Stimulated activated CD4-positive, alpha-beta T cell treated with anti-CD3 and anti-CD28 coated beads, Interleukin-15, amount 100 ng/mL, for 48 hours (primary cell): ENCODE measurements around the gene KLK13.
A peak's percentile ranks its signal among the peaks of the same experiment; 100 is the strongest.

Experiments
- DNase-seq, 2 donors: peaks; one replicate each; pipeline ENCODE4 v3.0.0-alpha.2; 2020; ENCODE audit warnings: low read depth in 2 of 2

KLK13 gene, protein sequence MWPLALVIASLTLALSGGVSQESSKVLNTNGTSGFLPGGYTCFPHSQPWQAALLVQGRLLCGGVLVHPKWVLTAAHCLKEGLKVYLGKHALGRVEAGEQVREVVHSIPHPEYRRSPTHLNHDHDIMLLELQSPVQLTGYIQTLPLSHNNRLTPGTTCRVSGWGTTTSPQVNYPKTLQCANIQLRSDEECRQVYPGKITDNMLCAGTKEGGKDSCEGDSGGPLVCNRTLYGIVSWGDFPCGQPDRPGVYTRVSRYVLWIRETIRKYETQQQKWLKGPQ

DNA sequence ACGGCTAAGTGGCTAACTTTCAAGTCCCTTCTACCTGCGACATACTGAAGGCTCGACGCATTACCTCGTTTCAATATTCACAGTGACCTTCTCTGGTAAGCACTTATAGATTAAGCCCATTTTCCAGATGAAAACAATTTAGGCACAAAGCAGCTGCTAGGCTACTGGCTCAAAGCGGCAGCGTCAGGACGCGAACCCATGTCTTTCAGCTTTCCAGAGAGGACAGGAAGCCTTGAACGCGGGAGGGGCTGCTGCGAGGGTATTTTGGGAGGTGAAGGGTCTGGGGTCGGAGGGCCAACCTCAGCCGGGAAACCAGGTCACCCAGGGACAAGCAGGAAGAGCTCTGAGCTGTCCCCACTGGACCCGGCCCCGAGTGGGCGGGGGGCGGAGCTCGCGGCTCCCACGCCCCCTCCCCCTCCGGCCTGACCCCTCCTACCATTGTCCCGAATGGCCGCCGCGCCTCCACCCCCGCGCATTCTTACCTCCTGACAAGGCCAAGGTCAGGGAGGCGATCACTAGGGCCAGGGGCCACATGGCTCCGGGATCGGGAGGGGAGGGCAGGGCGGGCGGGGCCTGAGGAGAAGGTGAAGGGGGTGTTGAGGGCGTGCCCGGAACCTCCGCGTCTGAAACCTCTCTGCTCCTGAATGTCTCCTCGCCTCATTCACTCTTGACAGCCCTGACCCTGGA lies at the start of gene KLK13:
Gene KLK13 (minus strand): TSS at position 559 of the 687 bp plus-strand sequence. CDS start 25 bp downstream, at position 534.
- no peak for DNase-seq

DNA sequence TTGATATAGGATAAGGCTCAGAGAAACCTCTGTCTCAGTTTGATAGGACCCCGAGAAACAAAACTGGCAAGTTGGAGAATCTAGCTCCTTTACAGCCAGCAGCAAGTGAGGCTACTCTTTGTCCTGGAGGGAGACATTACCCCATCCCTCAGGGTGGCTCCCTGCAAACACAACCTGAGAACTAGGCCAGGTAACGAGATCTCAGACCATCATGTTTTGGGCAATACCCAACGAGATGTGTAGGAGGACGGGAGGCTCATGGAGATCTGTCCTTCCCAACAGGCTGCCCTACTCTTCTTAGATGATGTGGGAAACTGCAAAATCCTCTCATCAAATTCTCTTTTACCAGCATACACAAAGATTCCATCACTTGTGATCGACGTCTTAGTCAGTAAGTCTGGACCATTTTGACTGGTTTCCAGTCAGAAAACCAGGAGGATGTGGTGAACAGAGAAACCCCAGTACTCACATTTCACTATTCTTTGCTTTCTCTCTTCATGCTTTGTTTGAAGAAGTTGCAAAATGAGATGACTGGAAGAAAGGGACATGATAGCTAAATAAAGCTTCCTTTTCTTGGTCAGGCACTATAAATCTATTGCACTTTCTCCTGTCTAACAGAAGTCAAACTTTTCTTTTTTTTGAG lies 49.3 kb upstream of the KLK13 start:
- no peak for DNase-seq

DNA sequence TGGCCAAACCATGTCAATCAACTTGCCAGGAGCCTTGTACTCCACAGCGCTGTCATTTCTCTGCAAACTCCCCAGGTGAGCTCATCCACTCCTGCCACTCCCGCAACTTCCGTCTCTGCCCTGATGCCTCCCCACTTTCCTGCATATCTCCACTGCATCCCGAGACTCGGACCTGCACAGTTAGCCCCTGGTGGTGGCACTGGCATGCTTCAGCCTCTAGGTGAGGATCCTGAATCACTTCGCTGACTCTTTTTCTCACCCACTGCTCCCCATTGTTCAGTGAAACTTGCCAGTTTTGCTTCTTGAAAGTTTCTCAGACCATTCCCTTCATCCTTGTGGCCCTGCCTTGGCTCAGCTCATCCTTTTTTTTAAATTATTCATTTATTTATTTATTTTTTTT lies 46.7 kb upstream of the KLK13 start:
- no peak for DNase-seq

DNA sequence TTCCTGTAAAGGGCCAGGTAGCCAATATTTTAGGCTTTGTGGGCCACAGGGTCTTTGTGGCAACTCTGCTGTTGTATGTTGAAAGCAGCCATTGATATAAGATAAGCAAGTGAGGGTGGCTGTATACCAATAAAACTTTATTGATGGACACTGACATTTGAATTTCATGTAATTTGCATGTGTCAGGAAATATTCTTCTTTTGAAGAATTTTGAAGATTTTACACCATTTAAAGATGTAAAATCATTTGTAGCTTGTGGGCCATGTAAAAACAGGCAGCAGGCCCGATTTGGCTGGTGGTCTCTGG lies 45.7 kb upstream of the KLK13 start:
- no peak for DNase-seq

DNA sequence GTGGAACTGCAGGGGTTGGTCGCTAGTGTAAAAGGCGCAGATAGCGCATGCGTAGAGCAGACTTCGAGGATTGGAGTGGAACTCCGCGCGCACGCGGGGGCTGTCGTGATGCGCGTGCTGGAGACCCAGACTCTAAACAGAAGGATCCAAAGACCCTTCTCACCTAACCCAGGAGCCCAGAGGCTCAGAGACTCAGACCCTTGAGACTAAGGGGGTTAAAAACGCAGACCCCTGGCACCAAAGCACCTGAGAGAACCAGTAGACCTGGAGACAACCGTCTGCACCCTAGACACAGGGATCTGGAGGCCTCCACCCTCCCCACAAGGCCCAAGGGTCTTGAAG lies 43.9 kb upstream of the KLK13 start:
- no peak for DNase-seq

DNA sequence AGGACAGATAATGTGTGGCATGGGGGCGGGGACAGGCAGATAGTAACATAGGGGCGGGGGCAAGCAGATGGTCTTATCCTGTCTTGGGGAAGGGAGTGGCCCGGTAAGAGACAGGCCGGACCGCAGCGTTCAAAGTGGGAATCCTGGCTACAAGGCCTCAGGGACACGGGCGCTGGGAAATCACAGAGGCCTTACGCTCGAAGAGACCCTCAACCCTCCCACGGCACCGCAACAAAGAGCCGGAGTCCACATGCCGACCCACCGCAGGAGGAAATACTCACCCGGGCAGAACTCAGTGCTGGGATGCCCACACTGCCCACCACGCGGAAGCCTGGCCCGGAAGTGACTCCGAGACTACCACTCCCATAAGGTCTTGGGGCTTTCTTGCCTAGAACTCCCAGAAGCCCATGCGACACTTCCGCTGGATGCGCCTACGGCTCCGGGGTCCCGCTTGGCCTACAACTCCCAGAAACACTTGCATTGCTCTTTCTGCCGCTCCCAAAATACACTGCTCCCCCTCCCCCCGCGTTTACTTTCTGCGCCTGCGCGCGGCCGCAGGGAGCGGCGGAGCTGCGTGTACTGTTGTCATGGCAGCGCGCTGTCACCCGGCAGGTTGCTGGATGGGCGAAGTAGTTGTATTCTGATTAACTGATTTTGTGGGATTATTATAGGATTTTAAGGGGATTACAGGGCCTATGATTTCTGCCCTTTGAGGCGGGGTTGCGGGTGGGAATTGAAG lies 43.3 kb upstream of the KLK13 start, which contains the start of gene CTU1:
Gene CTU1 (minus strand): TSS at position 344 of the 739 bp plus-strand sequence. CDS start 3,840 bp downstream, outside the sequence.
- DNase-seq: peak; percentile 98

DNA sequence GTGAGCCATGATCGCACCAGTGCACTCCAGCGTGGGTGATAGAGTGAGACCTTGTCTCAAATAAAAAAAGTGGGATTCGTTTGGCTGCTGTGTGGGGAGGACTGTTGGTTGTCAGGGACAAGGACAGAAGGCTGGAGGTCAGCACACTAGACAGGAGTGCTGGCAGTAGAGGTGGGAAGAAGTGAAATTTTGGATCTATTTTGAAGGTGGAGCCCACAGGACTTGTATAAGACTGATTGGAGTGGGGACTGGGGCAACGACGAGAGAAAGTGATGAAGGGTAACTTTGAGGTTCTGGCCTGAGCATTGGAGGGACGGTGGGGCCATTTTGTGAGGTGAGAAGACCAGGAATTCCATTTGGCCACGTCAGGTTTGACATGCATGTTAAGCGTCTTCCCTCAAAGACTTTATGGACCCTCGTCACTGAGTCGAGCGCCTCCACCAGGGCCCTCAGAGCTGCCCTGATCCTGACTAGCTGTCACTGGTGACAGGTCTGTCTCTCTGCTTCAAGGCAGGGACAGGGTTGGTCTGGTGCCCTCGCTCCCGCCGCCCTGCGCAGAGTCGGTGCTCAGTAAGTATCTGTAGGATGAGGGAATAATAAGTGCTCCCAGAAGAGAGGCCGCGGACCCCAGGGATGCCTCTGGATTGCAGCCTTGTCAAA lies 42.6 kb upstream of the KLK13 start:
- DNase-seq: no peak

DNA sequence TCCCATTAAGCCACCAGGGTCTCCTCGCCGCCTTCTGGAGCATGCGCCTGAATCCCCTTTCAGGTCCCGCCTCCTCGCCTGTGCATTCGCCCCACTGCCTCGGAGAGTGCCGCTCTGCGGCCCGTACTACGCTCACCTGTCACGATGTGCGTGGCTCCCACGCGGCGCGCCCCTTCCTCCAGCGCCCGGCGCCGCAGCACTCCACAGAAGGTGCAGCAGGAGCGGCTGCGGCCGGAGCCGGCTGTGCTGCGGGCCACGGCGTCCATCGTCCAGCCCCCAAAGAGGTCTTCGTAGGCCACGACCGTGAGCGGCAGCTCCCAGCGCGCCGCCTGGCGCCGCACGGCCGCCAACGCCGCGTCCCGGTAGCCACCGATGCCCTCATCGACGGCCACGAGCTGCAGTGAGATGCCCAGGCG lies 39.0 kb upstream of the KLK13 start:
- no peak for DNase-seq

DNA sequence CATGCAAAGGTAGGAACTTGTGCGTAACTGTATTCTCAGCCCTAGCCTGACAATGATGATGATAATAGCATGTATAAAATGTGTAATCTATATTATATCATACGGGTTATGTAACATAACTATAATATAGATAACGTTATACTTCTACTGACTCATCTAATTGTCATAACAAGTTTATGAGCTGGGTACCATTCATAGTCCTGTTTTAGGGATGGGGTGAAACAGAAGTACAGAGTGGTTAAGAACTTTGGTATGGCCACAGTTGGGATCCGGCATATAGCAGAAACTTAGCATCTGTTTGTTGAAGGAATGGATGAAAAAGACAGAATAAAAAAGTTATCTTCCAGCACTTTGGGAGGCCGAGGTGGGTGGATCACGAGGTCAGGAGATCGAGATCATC lies 38.1 kb upstream of the KLK13 start:
- no peak for DNase-seq

DNA sequence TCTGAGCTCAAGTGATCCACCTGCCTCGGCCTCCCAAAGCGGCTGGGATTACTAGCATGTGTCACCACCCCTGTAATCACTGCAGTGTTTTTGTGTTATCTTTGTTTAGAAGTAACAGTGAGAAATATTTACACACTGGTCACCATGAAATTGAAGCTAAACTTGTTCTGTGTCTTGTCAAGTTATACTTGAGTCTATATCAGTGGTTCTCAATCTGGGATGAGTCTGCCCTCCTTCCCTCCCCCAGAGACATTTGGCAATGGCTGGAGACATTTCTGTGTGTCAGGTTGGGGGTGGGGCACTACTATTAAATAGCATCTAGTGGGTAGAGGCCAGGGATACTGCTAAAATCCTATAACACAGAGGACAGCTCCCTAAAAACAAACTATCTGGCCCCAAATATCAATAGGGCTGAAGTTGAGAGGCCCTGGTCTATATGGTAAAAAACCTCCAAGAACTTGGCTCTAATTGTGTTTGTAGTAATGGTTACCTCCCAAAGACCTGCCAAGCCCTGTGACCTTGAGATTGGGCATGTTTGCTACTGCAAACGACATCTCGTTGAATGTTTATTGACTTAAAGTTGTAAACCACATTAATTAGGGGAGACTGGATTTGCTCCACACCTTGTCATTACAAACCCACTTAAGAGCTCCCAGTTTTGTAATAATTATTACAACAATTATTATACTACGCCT lies 36.4 kb upstream of the KLK13 start:
- no peak for DNase-seq

DNA sequence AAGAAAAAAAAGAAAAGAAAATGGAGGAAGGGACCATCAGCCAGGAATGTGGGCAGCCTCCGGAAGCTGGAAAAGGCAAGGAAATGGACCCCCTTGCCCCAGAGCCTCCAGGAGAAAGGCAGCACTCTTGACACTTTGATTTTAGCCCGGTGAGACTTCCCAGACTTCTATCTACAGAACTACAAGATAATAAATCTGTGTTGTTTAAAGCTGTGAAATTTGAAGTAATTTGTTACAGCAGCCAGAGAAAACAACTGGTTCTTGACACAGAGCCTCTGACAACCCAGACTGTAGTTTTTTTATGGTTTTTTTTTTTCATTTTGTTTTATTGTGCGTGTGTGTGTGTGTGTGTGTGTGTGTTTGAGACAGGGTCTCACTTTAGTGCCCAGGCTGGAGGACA lies 35.7 kb upstream of the KLK13 start:
- DNase-seq: no peak

DNA sequence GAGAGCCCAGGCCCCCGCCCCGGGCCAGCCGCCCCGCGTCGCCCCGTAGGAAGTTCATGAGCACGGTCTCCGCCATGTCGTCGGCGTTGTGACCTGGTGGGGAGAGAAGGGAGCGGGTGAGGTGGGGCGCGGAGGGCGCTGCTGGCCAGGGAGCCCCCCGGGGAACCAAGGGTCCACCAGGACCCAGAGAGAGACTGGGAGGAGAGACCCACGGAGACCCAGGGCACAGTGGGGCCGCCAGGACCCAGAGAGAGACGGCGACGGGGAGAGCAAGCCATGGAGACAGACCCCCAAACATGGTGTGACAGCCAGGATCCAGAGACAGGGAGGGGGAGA lies 34.1 kb upstream of the KLK13 start:
- no peak for DNase-seq

DNA sequence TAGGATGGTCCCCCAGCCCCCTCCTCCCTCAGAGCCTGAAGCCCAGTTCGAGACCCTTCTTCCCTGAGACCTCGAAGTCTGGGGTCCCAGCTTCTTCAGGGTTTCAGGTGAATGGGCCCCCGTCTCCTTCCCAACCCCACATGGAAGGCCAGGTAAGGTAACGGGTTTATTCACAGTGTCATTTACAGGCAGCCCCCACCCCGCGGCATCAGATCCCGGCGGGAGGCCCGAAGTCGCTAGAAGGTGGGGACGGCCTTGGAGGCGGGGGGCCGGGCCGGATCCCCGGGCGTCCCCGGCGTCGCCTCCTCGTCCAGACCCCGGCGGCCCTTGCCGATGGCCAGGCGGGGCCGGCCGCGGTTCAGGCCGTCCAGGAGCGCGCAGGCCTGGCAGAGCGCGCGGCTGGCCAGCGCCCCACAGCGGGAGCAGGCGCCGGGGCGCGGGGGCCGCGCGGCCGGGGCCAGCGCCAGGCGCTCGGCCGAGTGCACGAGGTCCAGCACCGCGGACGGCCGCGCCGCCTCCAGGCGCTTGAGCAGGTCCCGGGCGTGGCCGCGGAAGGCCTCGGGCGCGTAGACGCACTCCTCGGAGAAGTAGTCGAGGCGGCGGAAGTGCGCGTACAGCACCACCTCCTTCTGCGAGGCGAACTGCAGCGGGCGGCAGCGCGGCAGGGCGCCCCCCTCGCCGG lies 33.6 kb upstream of the KLK13 start:
- peak in 1 of 2 donors; percentile 42 for DNase-seq

DNA sequence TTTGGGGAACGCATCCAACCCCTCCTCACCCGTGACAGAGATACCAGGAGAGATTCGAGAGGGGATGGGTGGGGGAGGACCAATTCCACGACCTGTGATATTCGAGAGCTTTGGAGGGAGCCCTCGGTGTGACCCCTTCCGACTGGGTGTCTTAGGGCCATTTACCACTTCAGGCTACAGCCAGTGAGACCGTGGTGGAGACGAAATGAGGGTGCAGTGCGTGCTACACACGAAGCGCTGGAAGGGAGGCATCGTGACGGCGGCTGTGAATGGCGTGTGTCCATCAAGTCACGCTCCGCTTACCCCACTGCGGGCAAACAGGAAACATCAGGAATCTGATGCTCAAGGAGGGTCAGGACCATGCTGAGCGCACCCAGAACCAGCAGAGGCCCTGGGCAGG lies 32.9 kb upstream of the KLK13 start:
- no peak for DNase-seq

DNA sequence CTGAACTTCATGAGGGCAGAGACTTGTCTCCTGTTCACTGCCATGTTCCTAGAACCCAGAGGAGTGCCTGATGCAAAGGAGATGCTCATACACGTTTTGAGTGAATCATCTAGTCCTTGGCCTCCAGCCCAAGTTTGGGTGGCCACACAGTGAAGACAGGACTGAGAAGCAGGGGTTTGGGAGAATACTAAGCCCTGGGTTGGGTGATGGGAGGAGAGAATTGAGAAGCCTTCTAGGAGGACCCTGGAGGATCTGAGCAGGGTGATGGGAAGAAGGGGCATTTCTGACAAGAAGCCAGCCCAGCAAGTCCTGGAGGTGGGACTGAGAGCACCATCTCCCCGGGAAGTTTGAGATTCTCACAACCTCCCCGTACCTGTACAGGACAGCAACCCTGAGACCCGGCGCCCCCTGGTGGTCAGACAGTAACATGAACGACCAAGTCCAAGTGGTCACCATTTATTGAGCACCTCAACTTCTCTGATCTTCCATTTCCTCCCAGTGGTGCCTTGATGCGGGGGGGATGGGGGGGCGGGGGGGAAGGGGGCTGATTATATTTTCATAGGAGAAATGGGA lies 32.4 kb upstream of the KLK13 start:
- DNase-seq: peak; percentile 45 to 67

DNA sequence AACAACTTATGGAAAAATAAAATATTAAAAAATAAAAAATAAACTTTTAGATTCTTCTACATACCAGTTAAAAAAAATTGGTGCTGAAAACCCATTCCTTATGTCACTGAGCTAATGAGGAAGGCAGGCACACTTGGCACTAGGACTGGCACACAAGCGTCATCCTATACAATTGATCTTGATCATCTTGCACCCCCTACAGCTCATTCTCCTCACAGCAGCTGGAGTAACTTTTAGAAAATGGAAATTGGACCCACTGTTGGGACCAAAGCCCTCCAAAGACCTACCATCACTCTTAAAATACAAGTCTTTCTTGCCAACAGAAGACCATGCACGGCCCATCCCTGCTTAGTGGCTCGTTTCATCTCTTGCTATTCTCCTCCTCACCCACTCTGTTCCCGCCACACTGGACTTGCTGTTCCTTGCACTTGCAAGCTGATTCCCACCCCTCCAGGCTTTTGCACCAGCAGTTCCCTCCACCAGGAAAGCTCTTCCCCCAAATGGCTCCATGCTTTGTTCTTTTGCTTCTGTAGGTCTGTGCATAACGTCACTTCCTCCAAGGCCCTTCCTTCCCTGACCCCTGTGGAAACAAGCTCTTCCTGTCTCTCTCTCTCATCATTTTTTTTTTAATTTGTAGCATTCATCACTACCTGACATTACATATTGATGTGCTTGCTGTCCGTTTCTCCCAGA lies 31.7 kb upstream of the KLK13 start:
- no peak for DNase-seq

DNA sequence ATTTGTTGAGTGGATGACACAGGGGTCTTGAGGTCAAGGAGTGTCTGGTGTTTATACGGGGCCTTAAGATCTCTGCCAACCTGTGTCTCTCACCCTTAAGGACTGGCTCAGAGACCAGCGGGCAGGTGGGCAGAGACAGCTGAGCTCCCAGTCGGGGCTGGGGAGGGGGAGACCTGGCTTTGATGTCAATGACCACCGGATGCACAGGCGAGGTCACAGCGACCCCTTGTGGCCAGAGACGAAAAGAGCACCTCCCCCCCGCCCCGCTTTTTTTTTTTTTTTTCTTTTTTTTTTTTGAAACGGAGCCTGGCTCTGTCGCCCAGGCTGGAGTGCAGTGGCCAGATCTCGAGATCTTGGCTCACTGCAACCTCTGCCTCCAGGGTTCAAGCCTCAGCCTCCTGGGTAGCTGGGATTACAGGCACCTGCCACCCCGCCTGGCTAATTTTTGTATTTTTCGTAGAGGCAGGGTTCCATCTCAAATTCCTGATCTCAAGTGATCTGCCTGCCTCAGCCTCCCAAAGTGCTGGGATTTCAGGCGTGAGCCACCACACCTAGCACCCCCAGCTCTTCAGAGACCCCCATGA lies 29.9 kb upstream of the KLK13 start:
- DNase-seq: peak in 1 of 2 donors; percentile 24

DNA sequence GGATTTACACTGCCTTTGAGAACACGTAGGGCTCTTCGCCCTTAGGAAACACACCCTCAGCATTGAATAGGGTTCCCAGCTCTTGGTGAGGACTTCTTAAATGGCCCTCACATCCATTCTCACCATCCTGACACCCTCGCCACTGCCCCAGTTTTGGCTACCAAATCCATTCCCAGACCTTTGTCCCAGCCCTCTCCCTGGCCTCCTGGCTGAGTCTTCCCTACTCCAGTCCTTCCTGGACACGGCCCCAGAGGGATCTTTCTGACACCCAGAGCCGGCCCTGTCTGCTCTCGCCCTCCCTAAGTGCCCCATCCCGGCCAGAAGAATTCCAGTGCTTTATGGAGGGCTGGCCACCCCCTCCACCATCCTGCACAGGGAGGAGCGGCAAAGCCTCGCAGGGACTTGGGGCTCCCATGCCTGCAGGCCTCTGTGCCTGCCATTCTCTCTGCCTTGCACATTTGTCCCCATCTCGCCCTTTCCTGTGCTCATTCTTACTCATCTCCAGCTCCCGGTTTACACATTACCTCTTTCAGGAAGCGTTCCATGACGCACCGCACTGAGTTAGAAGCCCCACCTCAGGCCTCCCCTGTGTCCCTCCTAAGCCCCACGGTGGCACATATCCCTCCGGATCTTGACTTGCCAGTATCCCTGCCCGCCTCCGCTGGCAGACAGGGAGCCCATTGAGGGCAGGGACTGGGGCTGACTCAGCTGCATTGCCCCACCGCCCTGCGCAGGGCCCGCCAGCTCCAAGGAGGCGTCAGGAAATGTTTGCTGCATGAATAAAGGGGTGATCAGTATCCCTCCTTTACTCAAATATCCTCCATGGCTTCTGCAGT lies 28.8 kb upstream of the KLK13 start:
- no peak for DNase-seq

DNA sequence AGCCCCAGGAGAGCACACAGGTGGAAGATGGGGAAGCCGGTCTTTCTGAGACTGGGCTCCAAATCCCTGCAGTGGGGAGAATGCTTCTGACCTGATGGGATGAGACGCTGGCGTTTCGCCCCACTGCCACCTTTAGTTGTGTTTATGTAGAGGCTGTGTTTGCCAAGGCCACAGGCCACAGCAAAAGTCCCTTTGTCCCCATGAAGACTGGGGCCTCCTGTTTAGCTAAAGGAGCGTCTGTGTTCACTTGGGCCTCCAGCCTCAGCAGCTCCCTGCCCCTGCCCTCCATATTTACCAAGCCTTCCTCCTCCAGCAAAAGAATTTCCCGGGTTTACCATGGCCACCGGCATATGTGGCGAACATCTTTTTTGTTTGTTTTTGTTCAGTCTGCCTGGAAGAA lies 28.2 kb upstream of the KLK13 start:
- no peak for DNase-seq
